BLaER1 (cell line): ENCODE data around the gene MTMR3.

Source experiments
- H3K27ac ChIP-seq: shearing (Covaris generic); formaldehyde crosslinking; 2 replicates; pipeline ENCODE4 v1.8.1; 2022
- H3K27me3 ChIP-seq: shearing (Covaris generic); formaldehyde crosslinking; 2 replicates; pipeline ENCODE4 v1.8.1; 2022
- H3K36me3 ChIP-seq: shearing (Covaris generic); formaldehyde crosslinking; 2 replicates; pipeline ENCODE4 v1.8.1; 2022
- H3K4me1 ChIP-seq: shearing (Covaris generic); formaldehyde crosslinking; 2 replicates; pipeline ENCODE4 v1.8.1; 2022
- H3K4me2 ChIP-seq: shearing (Covaris generic); formaldehyde crosslinking; 2 replicates; pipeline ENCODE4 v1.8.1; 2022
- H3K4me3 ChIP-seq: shearing (Covaris generic); formaldehyde crosslinking; 2 replicates; pipeline ENCODE4 v1.8.1; 2022
- H3K9ac ChIP-seq: shearing (Covaris generic); formaldehyde crosslinking; 2 replicates; pipeline ENCODE4 v1.8.1; 2022
- H3K9me3 ChIP-seq: shearing (Covaris generic); formaldehyde crosslinking; 2 replicates; pipeline ENCODE4 v1.8.1; 2022
- H4K20me1 ChIP-seq: shearing (Covaris generic); formaldehyde crosslinking; 2 replicates; pipeline ENCODE4 v1.8.1; 2022
- Cebpa-rat ChIP-seq: shearing (Covaris generic); IDR thresholded peaks from 2 replicates; pipeline ENCODE4 v1.8.1; 2022

MTMR3 gene

GRCh38 chr22:30027791-30028190, 144.8 kb downstream of the MTMR3 start:
- H3K27me3 ChIP-seq: no peaks in the 10 kb centered on the region
- H3K4me1 ChIP-seq: peaks cover 59% of the 10 kb centered on the region
- H3K9ac ChIP-seq: no peak overlapping the region
- peak overlapping the region; percentile 48 for H3K4me2 ChIP-seq
- H3K36me3 ChIP-seq: peaks cover 63% of the 10 kb centered on the region
- no peaks in the 10 kb centered on the region for H4K20me1 ChIP-seq
- peak overlapping the region; percentile 14; the same call in 1 of the 2 replicates for H3K27ac ChIP-seq
- no peak overlapping the region for H3K4me3 ChIP-seq
- peaks cover 10% of the 10 kb centered on the region; the same call in 1 of the 2 replicates for H3K9me3 ChIP-seq
- no peak for TF ChIP-seq Cebpa-rat

- no peak for TF ChIP-seq Cebpa-rat
- peak overlapping the region; percentile 48 for H3K4me2 ChIP-seq
- peaks cover 53% of the 10 kb centered on the region for H3K36me3 ChIP-seq
- H3K27ac ChIP-seq: peak overlapping the region; percentile 14; the same call in 1 of the 2 replicates
- no peaks in the 10 kb centered on the region for H3K27me3 ChIP-seq
- H3K9me3 ChIP-seq: peaks cover 10% of the 10 kb centered on the region; the same call in 1 of the 2 replicates
- peaks cover 59% of the 10 kb centered on the region for H3K4me1 ChIP-seq
- H3K9ac ChIP-seq: no peak overlapping the region
- H4K20me1 ChIP-seq: no peaks in the 10 kb centered on the region
- no peak overlapping the region for H3K4me3 ChIP-seq
Measured at GRCh38 chr22:30028731-30029130, 145.8 kb downstream of the MTMR3 start.

DNA sequence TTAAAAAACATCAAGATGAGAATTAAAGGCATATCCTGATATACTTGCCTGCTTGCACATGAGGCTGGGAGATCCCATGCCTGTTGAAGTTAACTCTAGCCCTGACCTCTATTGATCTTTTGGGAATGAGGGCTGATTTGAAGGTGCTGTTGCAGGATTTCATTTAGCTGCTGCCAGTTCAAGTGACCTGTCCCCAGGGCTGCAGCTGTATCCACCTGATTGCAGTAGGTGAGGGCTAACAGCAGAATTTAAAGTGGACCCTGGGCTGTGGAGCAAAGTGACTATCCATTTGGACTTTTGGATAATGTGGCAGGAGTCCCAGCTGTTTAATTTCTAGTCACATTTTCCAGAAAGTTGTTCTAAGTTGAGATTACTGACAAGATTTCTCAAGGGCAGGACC, 146.5 kb downstream of the MTMR3 start:
- Histone ChIP-seq H3K4me3 (no peak overlapping the region), H3K27me3 (no peaks in the 10 kb centered on the region), H3K9ac (no peak overlapping the region), H3K9me3 (peaks cover 10% of the 10 kb centered on the region; the same call in 1 of the 2 replicates), H3K27ac (no peak overlapping the region), H3K4me1 (peaks cover 65% of the 10 kb centered on the region), H3K4me2 (no peak overlapping the region), H3K36me3 (peaks cover 45% of the 10 kb centered on the region), H4K20me1 (no peaks in the 10 kb centered on the region)
- no peak for TF ChIP-seq Cebpa-rat

DNA sequence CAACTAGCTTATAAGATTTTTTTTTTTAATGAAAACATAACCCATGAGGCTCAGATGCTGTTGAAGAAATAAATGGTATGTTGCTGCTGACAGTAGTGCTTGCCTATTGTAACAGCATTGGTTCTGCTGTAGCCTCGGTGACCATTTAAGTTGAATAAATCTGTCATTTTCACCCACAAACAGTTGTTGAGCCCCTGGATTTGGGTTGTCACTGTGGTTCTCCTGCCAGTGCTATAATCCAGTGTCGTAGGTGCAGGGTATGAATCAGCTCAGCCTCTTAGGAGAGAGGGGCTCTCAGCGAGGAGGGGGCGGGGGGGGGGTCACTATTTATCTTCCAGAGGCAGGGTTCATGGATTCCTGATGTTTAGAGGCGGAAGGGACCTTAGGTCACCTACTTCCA, 147.4 kb downstream of the MTMR3 start:
- Histone ChIP-seq H3K9ac (no peak overlapping the region), H3K36me3 (peaks cover 37% of the 10 kb centered on the region), H3K4me1 (peaks cover 68% of the 10 kb centered on the region), H3K27me3 (no peaks in the 10 kb centered on the region), H4K20me1 (no peaks in the 10 kb centered on the region), H3K27ac (no peak overlapping the region), H3K4me2 (no peak overlapping the region), H3K4me3 (no peak overlapping the region), H3K9me3 (peaks cover 4% of the 10 kb centered on the region; the same call in 1 of the 2 replicates)
- TF ChIP-seq Cebpa-rat: no peak

DNA sequence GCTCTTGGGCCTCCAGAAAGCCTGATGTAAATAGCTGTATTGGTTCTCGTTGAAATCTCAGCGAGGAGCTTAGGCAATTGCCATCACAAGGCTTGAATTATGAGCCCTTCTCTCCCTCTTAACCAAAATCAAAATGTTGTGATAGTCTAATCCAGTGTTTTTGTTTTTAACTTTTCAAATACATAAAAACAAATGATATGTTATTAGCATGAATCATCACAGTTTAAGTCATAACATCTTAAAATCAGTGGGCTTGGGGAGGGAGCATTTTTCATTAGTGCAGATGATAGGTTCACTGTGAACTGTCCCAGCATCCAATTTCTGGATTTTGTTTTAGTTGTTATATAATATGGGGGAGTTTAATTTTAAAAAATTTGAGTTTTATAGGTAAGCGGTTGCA, 148.4 kb downstream of the MTMR3 start:
- Histone ChIP-seq H3K4me2 (no peak overlapping the region), H3K9me3 (no peaks in the 10 kb centered on the region), H3K9ac (no peak overlapping the region), H4K20me1 (no peaks in the 10 kb centered on the region), H3K4me1 (peaks cover 68% of the 10 kb centered on the region), H3K36me3 (peaks cover 27% of the 10 kb centered on the region), H3K4me3 (no peak overlapping the region), H3K27ac (no peak overlapping the region), H3K27me3 (no peaks in the 10 kb centered on the region)
- no peak for TF ChIP-seq Cebpa-rat

- H4K20me1 ChIP-seq: no peaks in the 10 kb centered on the region
- no peak for TF ChIP-seq Cebpa-rat
Measured at GRCh38 chr22:30031764-30032455, 148.9 kb downstream of the MTMR3 start.

GRCh38 chr22:30033137-30033536, 150.2 kb downstream of the MTMR3 start:
- Histone ChIP-seq H3K4me1 (peaks cover 61% of the 10 kb centered on the region), H3K4me2 (peak overlapping the region; percentile 67), H3K27me3 (no peaks in the 10 kb centered on the region), H3K9ac (0 out of 2 replicates have a peak overlapping the region, but pooled peaks have one; percentile 27), H3K4me3 (no peak overlapping the region), H3K27ac (peak overlapping the region; percentile 57), H4K20me1 (no peaks in the 10 kb centered on the region), H3K9me3 (no peaks in the 10 kb centered on the region), H3K36me3 (peaks cover 9% of the 10 kb centered on the region)
- no peak for TF ChIP-seq Cebpa-rat

More at GRCh38 chr22:30031764-30032455, 148.9 kb downstream of the MTMR3 start:
- H3K4me2 ChIP-seq: no peak overlapping the region
- H3K27me3 ChIP-seq: no peaks in the 10 kb centered on the region
- no peaks in the 10 kb centered on the region for H3K9me3 ChIP-seq
- no peak overlapping the region for H3K4me3 ChIP-seq
- H3K36me3 ChIP-seq: peaks cover 21% of the 10 kb centered on the region
- H3K9ac ChIP-seq: no peak overlapping the region
- no peak overlapping the region for H3K27ac ChIP-seq
- peaks cover 65% of the 10 kb centered on the region for H3K4me1 ChIP-seq

DNA sequence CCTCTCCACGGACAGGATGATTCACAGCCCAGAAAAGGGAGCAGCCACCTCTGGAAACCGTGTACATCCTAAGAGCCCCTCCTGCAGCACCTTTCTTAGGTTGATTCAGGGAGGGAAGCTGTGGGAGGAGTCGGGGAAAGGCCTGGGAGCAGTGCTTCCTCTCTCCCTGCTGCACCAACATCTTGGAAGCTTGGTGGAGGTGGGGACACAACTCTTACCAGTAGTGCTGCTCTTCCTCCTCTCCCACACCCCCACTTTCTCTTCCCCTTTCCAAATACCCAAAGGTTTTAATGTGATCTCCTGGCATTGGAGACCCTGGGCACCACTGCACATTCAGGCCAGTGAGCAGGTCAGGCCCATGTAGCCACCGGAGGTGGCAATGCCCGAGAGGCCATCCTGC, 150.9 kb downstream of the MTMR3 start:
- Histone ChIP-seq H3K27ac (peak overlapping the region; percentile 57), H3K4me1 (peaks cover 61% of the 10 kb centered on the region), H3K4me3 (no peak overlapping the region), H4K20me1 (no peaks in the 10 kb centered on the region), H3K9me3 (no peaks in the 10 kb centered on the region), H3K4me2 (peak overlapping the region; percentile 67), H3K9ac (0 out of 2 replicates have a peak overlapping the region, but pooled peaks have one; percentile 27), H3K27me3 (no peaks in the 10 kb centered on the region), H3K36me3 (peaks cover 2% of the 10 kb centered on the region)
- TF ChIP-seq Cebpa-rat: no peak

GRCh38 chr22:30036656-30037055, 153.7 kb downstream of the MTMR3 start:
- Histone ChIP-seq H3K27ac (no peak overlapping the region), H4K20me1 (no peaks in the 10 kb centered on the region), H3K36me3 (peaks cover 17% of the 10 kb centered on the region; the same call in 1 of the 2 replicates), H3K9me3 (no peaks in the 10 kb centered on the region), H3K27me3 (no peaks in the 10 kb centered on the region), H3K4me2 (no peak overlapping the region), H3K4me3 (no peak overlapping the region), H3K4me1 (peaks cover 57% of the 10 kb centered on the region), H3K9ac (no peak overlapping the region)
- TF ChIP-seq Cebpa-rat: no peak

DNA sequence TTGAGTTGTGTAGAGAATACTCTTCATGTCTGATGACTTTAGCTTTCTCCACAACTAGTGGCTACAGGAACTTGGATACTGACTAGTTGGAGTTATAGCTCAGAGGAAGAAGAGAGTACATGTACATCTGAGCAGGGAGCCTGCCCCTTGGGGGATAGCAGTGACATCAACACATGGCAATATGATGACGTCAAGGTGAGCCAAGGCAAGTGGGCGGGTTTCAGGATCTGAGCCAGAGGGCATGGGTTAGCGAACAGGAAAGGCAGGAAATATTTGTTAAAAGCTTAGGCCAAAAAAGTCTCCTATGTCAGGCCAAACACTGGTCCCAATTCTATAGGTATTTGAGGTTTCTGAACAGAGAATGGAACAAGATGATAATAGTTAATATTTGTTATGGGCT, 155.2 kb downstream of the MTMR3 start:
- Histone ChIP-seq H3K27ac (no peak overlapping the region), H4K20me1 (no peaks in the 10 kb centered on the region), H3K36me3 (peaks cover 22% of the 10 kb centered on the region; the same call in 1 of the 2 replicates), H3K9ac (no peak overlapping the region), H3K4me3 (no peak overlapping the region), H3K9me3 (no peaks in the 10 kb centered on the region), H3K4me2 (no peak overlapping the region), H3K27me3 (no peaks in the 10 kb centered on the region), H3K4me1 (peaks cover 48% of the 10 kb centered on the region)
- TF ChIP-seq Cebpa-rat: no peak
